ENCODE data around the gene AFG1L. TPM values are rescaled to one million over a fixed set of nuclear protein-coding genes. Genes with fewer than 3 reads are reported as not detected.

The AFG1L gene
- total and polyA plus RNA-seq, 12 donors: 2.5 to 13.5 (median 6.6) TPM

GRCh38 chr6:108574457-108575141, 279.7 kb downstream of the AFG1L start:
- H3K9me3 ChIP-seq (replicated peaks in 1 of 3): no peaks in the 10 kb centered on the region
- H3K27ac ChIP-seq: no peak overlapping the region
- H3K36me3 ChIP-seq (replicated peaks in 1 of 2): peaks cover 0 to 12% of the 10 kb centered on the region in 2 donors
- intact Hi-C loops (cut with DNase I): no loop called here
- no peak for DNase-seq
- H3K4me3 ChIP-seq: no peak overlapping the region
- TF ChIP-seq, protein P1, sequence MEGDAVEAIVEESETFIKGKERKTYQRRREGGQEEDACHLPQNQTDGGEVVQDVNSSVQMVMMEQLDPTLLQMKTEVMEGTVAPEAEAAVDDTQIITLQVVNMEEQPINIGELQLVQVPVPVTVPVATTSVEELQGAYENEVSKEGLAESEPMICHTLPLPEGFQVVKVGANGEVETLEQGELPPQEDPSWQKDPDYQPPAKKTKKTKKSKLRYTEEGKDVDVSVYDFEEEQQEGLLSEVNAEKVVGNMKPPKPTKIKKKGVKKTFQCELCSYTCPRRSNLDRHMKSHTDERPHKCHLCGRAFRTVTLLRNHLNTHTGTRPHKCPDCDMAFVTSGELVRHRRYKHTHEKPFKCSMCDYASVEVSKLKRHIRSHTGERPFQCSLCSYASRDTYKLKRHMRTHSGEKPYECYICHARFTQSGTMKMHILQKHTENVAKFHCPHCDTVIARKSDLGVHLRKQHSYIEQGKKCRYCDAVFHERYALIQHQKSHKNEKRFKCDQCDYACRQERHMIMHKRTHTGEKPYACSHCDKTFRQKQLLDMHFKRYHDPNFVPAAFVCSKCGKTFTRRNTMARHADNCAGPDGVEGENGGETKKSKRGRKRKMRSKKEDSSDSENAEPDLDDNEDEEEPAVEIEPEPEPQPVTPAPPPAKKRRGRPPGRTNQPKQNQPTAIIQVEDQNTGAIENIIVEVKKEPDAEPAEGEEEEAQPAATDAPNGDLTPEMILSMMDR (IDR thresholded peaks at IDR 0.05): no peak
- TF ChIP-seq POLR2A (IDR thresholded peaks at IDR 0.05): no peak
- no peaks in the 10 kb centered on the region for H3K27me3 ChIP-seq
- peaks cover 20 to 57% of the 10 kb centered on the region in 2 donors for H3K4me1 ChIP-seq (replicated peaks in 1 of 2)
- 39 to 55% (median 41%) methylated on average over 4 of the region's 4 CpGs for WGBS, 4 donors

Small RNAs within 50 kb of the gene (small RNA-seq; reads per million reads assigned to genes)
- 0 reads per million in 2 donors for gene AL356121.1
- 0 reads per million in 2 donors for gene AL391646.1
- gene RNA5SP212: 0 reads per million in 2 donors
- gene RNU6-1144P: 0 reads per million in 2 donors
- gene RNU6-770P: 0 reads per million in 2 donors
- 0 reads per million in 2 donors for gene Z98742.2

Other genes with a start within 250 kb of the AFG1L start
- 100 to 1,000 TPM in 1 of 9 donors, 10 to 100 TPM in 8; 45.6 to 510 (median 59.7) TPM for gene OSTM1, start 220.3 kb upstream of the AFG1L start, total RNA-seq
- 10 to 100 TPM; 15.6 to 64.5 (median 16.9) TPM for gene OSTM1, start 220.3 kb upstream of the AFG1L start, polyA plus RNA-seq
- 1 to 10 TPM in 2 of 9 donors, under 1 TPM in 4, not detected in 3; 0.20 to 2.3 (median 0.94) TPM for gene NR2E1, start 129.0 kb upstream of the AFG1L start, total RNA-seq
- under 1 TPM; 0.08 to 0.20 (median 0.17) TPM for gene NR2E1, start 129.0 kb upstream of the AFG1L start, polyA plus RNA-seq
- gene SNX3, start 34.0 kb upstream of the AFG1L start, total RNA-seq: 100 to 1,000 TPM; 168 to 309 (median 237) TPM
- gene SNX3, start 34.0 kb upstream of the AFG1L start, polyA plus RNA-seq: 100 to 1,000 TPM; 115 to 491 (median 164) TPM

All from adrenal gland (tissue), 12 donors.